Measurements from ENCODE around the gene GJD4.

DNA sequence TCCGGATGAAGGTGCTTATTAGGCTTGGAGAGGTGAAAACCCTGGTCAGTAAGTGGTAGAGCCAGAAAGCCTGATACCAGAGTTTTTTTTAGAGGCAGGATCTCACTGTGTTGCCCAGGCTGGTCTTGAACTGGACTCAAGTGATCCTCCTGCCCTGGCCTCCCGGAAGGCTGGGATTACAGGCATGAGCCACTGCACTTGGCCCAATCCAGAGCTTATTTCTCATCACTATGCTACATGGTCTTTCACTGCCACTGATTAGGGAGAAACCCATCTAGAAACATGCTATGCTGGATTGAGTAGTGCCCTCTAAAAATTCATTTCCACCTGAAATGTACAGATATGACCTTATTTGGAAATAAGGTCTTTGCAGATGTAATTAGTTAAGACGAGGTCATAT, 28.4 kb upstream of the GJD4 start:
- TF ChIP-seq, protein P1, sequence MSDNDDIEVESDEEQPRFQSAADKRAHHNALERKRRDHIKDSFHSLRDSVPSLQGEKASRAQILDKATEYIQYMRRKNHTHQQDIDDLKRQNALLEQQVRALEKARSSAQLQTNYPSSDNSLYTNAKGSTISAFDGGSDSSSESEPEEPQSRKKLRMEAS (IDR thresholded peaks at IDR 0.05) = no peak
- TF ChIP-seq HNF4G (IDR thresholded peaks at IDR 0.05) (no peak), EGR1 (IDR thresholded peaks at IDR 0.05; ENCODE audit: low read depth in 2 of 2) (no peak), TAF1 (conservative IDR thresholded peaks at IDR 0.05) (no peak), GABPA (IDR thresholded peaks at IDR 0.05 in 1 of 2, conservative IDR thresholded peaks at IDR 0.05 in 1 of 2) (no peak), YY1 (IDR thresholded peaks at IDR 0.05) (no peak)
- TF ChIP-seq, protein P2, sequence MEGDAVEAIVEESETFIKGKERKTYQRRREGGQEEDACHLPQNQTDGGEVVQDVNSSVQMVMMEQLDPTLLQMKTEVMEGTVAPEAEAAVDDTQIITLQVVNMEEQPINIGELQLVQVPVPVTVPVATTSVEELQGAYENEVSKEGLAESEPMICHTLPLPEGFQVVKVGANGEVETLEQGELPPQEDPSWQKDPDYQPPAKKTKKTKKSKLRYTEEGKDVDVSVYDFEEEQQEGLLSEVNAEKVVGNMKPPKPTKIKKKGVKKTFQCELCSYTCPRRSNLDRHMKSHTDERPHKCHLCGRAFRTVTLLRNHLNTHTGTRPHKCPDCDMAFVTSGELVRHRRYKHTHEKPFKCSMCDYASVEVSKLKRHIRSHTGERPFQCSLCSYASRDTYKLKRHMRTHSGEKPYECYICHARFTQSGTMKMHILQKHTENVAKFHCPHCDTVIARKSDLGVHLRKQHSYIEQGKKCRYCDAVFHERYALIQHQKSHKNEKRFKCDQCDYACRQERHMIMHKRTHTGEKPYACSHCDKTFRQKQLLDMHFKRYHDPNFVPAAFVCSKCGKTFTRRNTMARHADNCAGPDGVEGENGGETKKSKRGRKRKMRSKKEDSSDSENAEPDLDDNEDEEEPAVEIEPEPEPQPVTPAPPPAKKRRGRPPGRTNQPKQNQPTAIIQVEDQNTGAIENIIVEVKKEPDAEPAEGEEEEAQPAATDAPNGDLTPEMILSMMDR (IDR thresholded peaks at IDR 0.05; ENCODE audit: low read depth, low read length, missing input control) = no peak
- TF ChIP-seq, protein P3, sequence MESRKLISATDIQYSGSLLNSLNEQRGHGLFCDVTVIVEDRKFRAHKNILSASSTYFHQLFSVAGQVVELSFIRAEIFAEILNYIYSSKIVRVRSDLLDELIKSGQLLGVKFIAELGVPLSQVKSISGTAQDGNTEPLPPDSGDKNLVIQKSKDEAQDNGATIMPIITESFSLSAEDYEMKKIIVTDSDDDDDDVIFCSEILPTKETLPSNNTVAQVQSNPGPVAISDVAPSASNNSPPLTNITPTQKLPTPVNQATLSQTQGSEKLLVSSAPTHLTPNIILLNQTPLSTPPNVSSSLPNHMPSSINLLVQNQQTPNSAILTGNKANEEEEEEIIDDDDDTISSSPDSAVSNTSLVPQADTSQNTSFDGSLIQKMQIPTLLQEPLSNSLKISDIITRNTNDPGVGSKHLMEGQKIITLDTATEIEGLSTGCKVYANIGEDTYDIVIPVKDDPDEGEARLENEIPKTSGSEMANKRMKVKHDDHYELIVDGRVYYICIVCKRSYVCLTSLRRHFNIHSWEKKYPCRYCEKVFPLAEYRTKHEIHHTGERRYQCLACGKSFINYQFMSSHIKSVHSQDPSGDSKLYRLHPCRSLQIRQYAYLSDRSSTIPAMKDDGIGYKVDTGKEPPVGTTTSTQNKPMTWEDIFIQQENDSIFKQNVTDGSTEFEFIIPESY (IDR thresholded peaks at IDR 0.05) = no peak
- TF ChIP-seq, protein P4, sequence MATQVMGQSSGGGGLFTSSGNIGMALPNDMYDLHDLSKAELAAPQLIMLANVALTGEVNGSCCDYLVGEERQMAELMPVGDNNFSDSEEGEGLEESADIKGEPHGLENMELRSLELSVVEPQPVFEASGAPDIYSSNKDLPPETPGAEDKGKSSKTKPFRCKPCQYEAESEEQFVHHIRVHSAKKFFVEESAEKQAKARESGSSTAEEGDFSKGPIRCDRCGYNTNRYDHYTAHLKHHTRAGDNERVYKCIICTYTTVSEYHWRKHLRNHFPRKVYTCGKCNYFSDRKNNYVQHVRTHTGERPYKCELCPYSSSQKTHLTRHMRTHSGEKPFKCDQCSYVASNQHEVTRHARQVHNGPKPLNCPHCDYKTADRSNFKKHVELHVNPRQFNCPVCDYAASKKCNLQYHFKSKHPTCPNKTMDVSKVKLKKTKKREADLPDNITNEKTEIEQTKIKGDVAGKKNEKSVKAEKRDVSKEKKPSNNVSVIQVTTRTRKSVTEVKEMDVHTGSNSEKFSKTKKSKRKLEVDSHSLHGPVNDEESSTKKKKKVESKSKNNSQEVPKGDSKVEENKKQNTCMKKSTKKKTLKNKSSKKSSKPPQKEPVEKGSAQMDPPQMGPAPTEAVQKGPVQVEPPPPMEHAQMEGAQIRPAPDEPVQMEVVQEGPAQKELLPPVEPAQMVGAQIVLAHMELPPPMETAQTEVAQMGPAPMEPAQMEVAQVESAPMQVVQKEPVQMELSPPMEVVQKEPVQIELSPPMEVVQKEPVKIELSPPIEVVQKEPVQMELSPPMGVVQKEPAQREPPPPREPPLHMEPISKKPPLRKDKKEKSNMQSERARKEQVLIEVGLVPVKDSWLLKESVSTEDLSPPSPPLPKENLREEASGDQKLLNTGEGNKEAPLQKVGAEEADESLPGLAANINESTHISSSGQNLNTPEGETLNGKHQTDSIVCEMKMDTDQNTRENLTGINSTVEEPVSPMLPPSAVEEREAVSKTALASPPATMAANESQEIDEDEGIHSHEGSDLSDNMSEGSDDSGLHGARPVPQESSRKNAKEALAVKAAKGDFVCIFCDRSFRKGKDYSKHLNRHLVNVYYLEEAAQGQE (IDR thresholded peaks at IDR 0.05) = no peak
